NCI-H82 (cell line): ENCODE measurements around the gene NRARP.

Experiments
- DNase-seq: peaks from one replicate; lab custom pipeline; 2025; lab: John Stamatoyannopoulos, UW

Gene NRARP

GRCh38 chr9:137256856-137257255 is 45.2 kb downstream of the NRARP start:
- no peak for DNase-seq

- DNase-seq = no peak
Measured at GRCh38 chr9:137256362-137256761, 45.7 kb downstream of the NRARP start.

GRCh38 chr9:137255448-137256114 is 46.5 kb downstream of the NRARP start:
- peak; percentile 68 for DNase-seq

GRCh38 chr9:137254624-137255447 is 47.2 kb downstream of the NRARP start, which contains the start of gene NELFB:
TSS of gene NELFB (plus strand) at chr9:137255327.
- DNase-seq = peak; percentile 91

- DNase-seq = peak; percentile 44
Measured at GRCh38 chr9:137253717-137254623, 48.1 kb downstream of the NRARP start.

GRCh38 chr9:137252555-137253506 is 49.2 kb downstream of the NRARP start:
- peak; percentile 60 for DNase-seq

- no peak for DNase-seq
Measured at GRCh38 chr9:137251490-137252268, 50.4 kb downstream of the NRARP start.

GRCh38 chr9:137251194-137251461 is 50.9 kb downstream of the NRARP start, which contains the start of gene STPG3:
TSS of gene STPG3 (plus strand) at chr9:137251286. CDS start at chr9:137251287, 1 bp downstream.
- DNase-seq = no peak

GRCh38 chr9:137250329-137251193 is 51.5 kb downstream of the NRARP start:
- DNase-seq = no peak
